Ramos (cell line): ENCODE results near the gene STX1A.
"Not testable (repeated sequence)": the region's sequence is repeated elsewhere in the genome, so short reads cannot be mapped to it uniquely, and the experiment has no call there.

ENCODE experiments used
- in situ Hi-C: fragments of 300-500 bp; cut with MboI; formaldehyde crosslinking; loops from one replicate; pipeline ENCODE4 v1.14.3; 2022; ENCODE audit warnings: low sequenced_read_pairs; ENCODE audit not compliant: unreplicated experiment

The STX1A gene

GRCh38 chr7:73737491-73738219 is 18.2 kb upstream of the STX1A start:
- in situ Hi-C loops, result no loop called here

- in situ Hi-C loops, result no loop called here
Measured at GRCh38 chr7:73736885-73737284, 17.4 kb upstream of the STX1A start.

GRCh38 chr7:73735528-73735905 is 16.0 kb upstream of the STX1A start:
- in situ Hi-C loops, result no loop called here

- in situ Hi-C loops, result loop anchor here (5.0 kb wide), 1 partner anchor 128 kb away; no protein-coding TSS in a partner anchor
Measured at GRCh38 chr7:73734619-73735527, 15.4 kb upstream of the STX1A start.

- in situ Hi-C loops, result loop anchor here (5.0 kb wide), 1 partner anchor 125 kb away; no protein-coding TSS in a partner anchor
Measured at GRCh38 chr7:73732397-73732796, 12.9 kb upstream of the STX1A start.

GRCh38 chr7:73730485-73730884 is 11.0 kb upstream of the STX1A start:
- in situ Hi-C loops, result loop anchor here (5.0 kb wide), 1 partner anchor 123 kb away; no protein-coding TSS in a partner anchor

GRCh38 chr7:73728551-73728950 is 9.1 kb upstream of the STX1A start:
- in situ Hi-C loops, result no loop called here

GRCh38 chr7:73727952-73728351 is 8.5 kb upstream of the STX1A start:
- in situ Hi-C loops, result no loop called here

- in situ Hi-C loops, result no loop called here
Measured at GRCh38 chr7:73726083-73726466, 6.6 kb upstream of the STX1A start.

- in situ Hi-C loops, result no loop called here
Measured at GRCh38 chr7:73723813-73724212, 4.3 kb upstream of the STX1A start.

GRCh38 chr7:73722785-73723184 is 3.3 kb upstream of the STX1A start:
- in situ Hi-C loops, result no loop called here

GRCh38 chr7:73722182-73722581 is 2.7 kb upstream of the STX1A start:
- in situ Hi-C loops, result not testable (repeated sequence)

GRCh38 chr7:73721377-73721817 is 1.9 kb upstream of the STX1A start:
- in situ Hi-C loops, result no loop called here

- in situ Hi-C loops, result not testable (repeated sequence)
Measured at GRCh38 chr7:73720443-73720842, 974 bp upstream of the STX1A start.

- in situ Hi-C loops, result no loop called here
Measured at GRCh38 chr7:73719806-73720169, 319 bp upstream of the STX1A start.

- in situ Hi-C loops, result no loop called here
Measured at GRCh38 chr7:73718438-73718881, 1.0 kb downstream of the STX1A start.

GRCh38 chr7:73717991-73718405 is 1.5 kb downstream of the STX1A start:
- in situ Hi-C loops, result no loop called here

GRCh38 chr7:73717025-73717807 is 2.3 kb downstream of the STX1A start:
- in situ Hi-C loops, result no loop called here

GRCh38 chr7:73716318-73716890 is 3.1 kb downstream of the STX1A start:
- in situ Hi-C loops, result no loop called here
